SU-DHL-6 (cell line): Measurements from ENCODE around the gene GRIFIN.

Experiments used
- H2AFZ ChIP-seq: fragments of 200-600 bp; sonication (generic); 2 replicates; pipeline ENCODE4 v1.6.1; 2014; ENCODE audit warnings: low read depth, mild to moderate bottlenecking, moderate library complexity, mixed read lengths, antibody characterized with exemption, low read length; ENCODE audit not compliant: severe bottlenecking
- H3F3A ChIP-seq: fragments of 200-600 bp; shearing (Covaris generic); 2 replicates; pipeline ENCODE4 v1.6.0; 2016; ENCODE audit warnings: antibody characterized with exemption, mild to moderate bottlenecking; ENCODE audit not compliant: insufficient read depth
- H3K27ac ChIP-seq: fragments of 200-600 bp; sonication (generic); 2 replicates; pipeline ENCODE4 v1.5.1; 2016; ENCODE audit warnings: low read depth, mild to moderate bottlenecking, low read length, moderate library complexity, mixed read lengths
- H3K27me3 ChIP-seq: fragments of 200-600 bp; sonication (generic), shearing (Covaris generic); 2 replicates; pipeline ENCODE4 v1.6.0; 2014; ENCODE audit warnings: mild to moderate bottlenecking, low read length
- H3K36me3 ChIP-seq: fragments of 200-600 bp; sonication (generic); 2 replicates; pipeline ENCODE4 v1.6.1; 2014; ENCODE audit warnings: mild to moderate bottlenecking, low read length, mixed read lengths
- H3K4me2 ChIP-seq: fragments of 300-600, 200-600 bp; shearing (Covaris generic), sonication (generic); 2 replicates; pipeline ENCODE4 v1.6.0; 2014; ENCODE audit warnings: low read length, low read depth, mild to moderate bottlenecking; ENCODE audit not compliant: poor library complexity, severe bottlenecking
- H3K4me3 ChIP-seq: fragments of 200-600 bp; sonication (generic); 2 replicates; pipeline ENCODE4 v1.5.1; 2014; ENCODE audit warnings: antibody characterized with exemption, low read length, mild to moderate bottlenecking, mixed read lengths; ENCODE audit not compliant: insufficient read depth, poor library complexity, severe bottlenecking
- H3K79me2 ChIP-seq: fragments of 200-600 bp; sonication (generic); 2 replicates; pipeline ENCODE4 v1.6.1; 2014; ENCODE audit warnings: mild to moderate bottlenecking, low read length, moderate library complexity; ENCODE audit not compliant: insufficient read depth
- H3K9ac ChIP-seq: fragments of 200-600 bp; sonication (generic); 2 replicates; pipeline ENCODE4 v1.7.0; 2014; ENCODE audit warnings: mild to moderate bottlenecking, low read length
- H3K9me2 ChIP-seq: fragments of 200-600 bp; sonication (generic); replicated peaks from 2 replicates; pipeline ENCODE4 v1.6.1; 2014; ENCODE audit warnings: low read length; ENCODE audit not compliant: insufficient read depth
- H3K9me3 ChIP-seq: fragments of 200-600 bp; sonication (generic); 2 replicates; pipeline ENCODE4 v1.6.1; 2014; ENCODE audit warnings: low read length, mixed read lengths; ENCODE audit not compliant: insufficient read depth
- H4K20me1 ChIP-seq: fragments of 200-600 bp; sonication (generic); 2 replicates; pipeline ENCODE4 v1.6.1; 2014; ENCODE audit warnings: low read depth, mild to moderate bottlenecking, antibody characterized with exemption, low read length, moderate library complexity, mixed read lengths
- CTCF ChIP-seq: fragments of 200-600 bp; sonication (generic); IDR thresholded peaks from one replicate; pipeline ENCODE4 v1.5.1; 2017; ENCODE audit warnings: antibody characterized with exemption, mild to moderate bottlenecking, low read length, moderate library complexity; ENCODE audit not compliant: insufficient read depth, poor library complexity, severe bottlenecking
- EZH2phosphoT487 ChIP-seq: fragments of 200-600 bp; sonication (generic), shearing (Covaris generic); conservative IDR thresholded peaks from 2 replicates; pipeline ENCODE4 v1.6.1; 2018; ENCODE audit warnings: mild to moderate bottlenecking, antibody characterized with exemption, low read length, moderate library complexity, mixed read lengths

The GRIFIN gene

GRCh38 chr7:2445047-2445446 is 31.2 kb downstream of the GRIFIN start:
- Histone ChIP-seq H3K4me3 (no peak overlapping the region), H3K27me3 (no peaks in the 10 kb centered on the region), H3F3A (no peaks in the 10 kb centered on the region), H4K20me1 (no peaks in the 10 kb centered on the region), H2AFZ (no peak overlapping the region), H3K79me2 (no peaks in the 10 kb centered on the region), H3K36me3 (no peaks in the 10 kb centered on the region), H3K4me2 (no peak overlapping the region), H3K9ac (no peak overlapping the region), H3K27ac (no peak overlapping the region), H3K9me2 (no peaks in the 10 kb centered on the region), H3K9me3 (no peaks in the 10 kb centered on the region)
- TF ChIP-seq CTCF = no peak
- no peak for TF ChIP-seq EZH2phosphoT487

GRCh38 chr7:2444476-2444875 is 31.7 kb downstream of the GRIFIN start:
- H3F3A ChIP-seq = no peaks in the 10 kb centered on the region
- H3K79me2 ChIP-seq = no peaks in the 10 kb centered on the region
- H2AFZ ChIP-seq = no peak overlapping the region
- no peaks in the 10 kb centered on the region for H3K36me3 ChIP-seq
- no peak overlapping the region for H3K9ac ChIP-seq
- no peaks in the 10 kb centered on the region for H3K9me2 ChIP-seq
- no peak for TF ChIP-seq CTCF
- TF ChIP-seq EZH2phosphoT487 = no peak
- no peak overlapping the region for H3K4me2 ChIP-seq
- no peaks in the 10 kb centered on the region for H3K27me3 ChIP-seq
- H3K4me3 ChIP-seq = no peak overlapping the region
- H3K27ac ChIP-seq = no peak overlapping the region
- H4K20me1 ChIP-seq = no peaks in the 10 kb centered on the region
- no peaks in the 10 kb centered on the region for H3K9me3 ChIP-seq

- H3K27me3 ChIP-seq = no peaks in the 10 kb centered on the region
- no peaks in the 10 kb centered on the region for H4K20me1 ChIP-seq
- H3K79me2 ChIP-seq = no peaks in the 10 kb centered on the region
- no peak overlapping the region for H2AFZ ChIP-seq
- H3K9me3 ChIP-seq = no peaks in the 10 kb centered on the region
- H3K27ac ChIP-seq = no peak overlapping the region
- H3K9me2 ChIP-seq = no peaks in the 10 kb centered on the region
- no peak overlapping the region for H3K4me3 ChIP-seq
- H3K36me3 ChIP-seq = no peaks in the 10 kb centered on the region
- no peak for TF ChIP-seq EZH2phosphoT487
- no peak for TF ChIP-seq CTCF
- no peaks in the 10 kb centered on the region for H3F3A ChIP-seq
- no peak overlapping the region for H3K4me2 ChIP-seq
- H3K9ac ChIP-seq = no peak overlapping the region
Observed at GRCh38 chr7:2443491-2443890, 32.7 kb downstream of the GRIFIN start.
